ENCODE results near the gene BPIFB2. TPM values are rescaled to one million over a fixed set of nuclear protein-coding genes. Genes with fewer than 3 reads are reported as not detected.

Gene BPIFB2
- total and polyA plus RNA-seq, 7 donors = not detected

DNA sequence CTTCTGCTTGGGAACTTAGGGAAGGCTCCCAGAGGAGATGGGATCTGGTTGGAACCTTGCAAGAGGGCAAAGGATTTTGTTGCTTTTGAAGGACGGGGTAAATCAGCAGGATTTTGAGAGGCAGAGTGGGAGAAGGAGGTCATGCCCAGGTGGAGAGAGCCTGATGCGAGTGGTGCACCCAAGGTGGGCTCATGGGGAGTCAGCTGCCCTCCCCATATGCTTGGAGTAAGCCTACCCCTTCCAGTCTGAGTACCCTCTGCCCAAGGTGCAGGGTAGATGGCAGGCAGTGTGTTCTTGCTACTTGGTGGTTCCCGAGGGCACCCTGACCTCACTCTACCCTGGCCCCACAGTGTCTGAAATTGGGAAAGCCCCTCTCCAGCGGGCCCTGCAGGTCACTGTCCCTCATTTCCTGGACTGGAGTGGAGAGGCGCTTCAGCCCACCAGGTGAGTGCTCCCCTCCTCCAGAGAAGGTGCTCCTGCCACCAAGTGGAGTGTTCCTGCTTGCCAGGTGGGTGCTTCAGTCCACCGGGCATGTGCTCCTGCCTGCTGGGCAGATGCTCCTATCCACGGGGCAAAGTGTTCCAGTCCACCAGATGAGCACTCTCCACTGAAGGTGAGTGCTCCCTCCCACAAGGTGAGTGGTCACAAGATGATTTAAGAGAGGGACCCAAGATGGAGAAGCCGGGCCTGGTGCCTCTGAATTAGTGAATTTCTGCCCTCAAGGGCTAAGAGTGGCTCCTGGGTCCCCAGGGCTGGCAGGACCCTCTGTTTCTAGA is 3.4 kb downstream of the BPIFB2 start:
- intact Hi-C loops (cut with DNase I) = no loop called here
- Histone ChIP-seq H3K4me3 (no peak overlapping the region), H3K9me3 (no peaks in the 10 kb centered on the region), H3K27ac (no peak overlapping the region), H3K27me3 (ENCODE audit: insufficient read depth in 3 of 3, low read length in 2 of 3) (peaks cover 0 to 36% (median 2%) of the 10 kb centered on the region in 3 donors), H3K4me1 (no peaks in the 10 kb centered on the region), H3K36me3 (ENCODE audit: insufficient read depth in 1 of 2, low read depth in 1 of 2) (no peaks in the 10 kb centered on the region)
- ATAC-seq (no peak), DNase-seq (no peak)
- WGBS, 3 donors = 76 to 80% (median 80%) methylated on average over 8 of the region's 8 CpGs
- TF ChIP-seq, protein P1, sequence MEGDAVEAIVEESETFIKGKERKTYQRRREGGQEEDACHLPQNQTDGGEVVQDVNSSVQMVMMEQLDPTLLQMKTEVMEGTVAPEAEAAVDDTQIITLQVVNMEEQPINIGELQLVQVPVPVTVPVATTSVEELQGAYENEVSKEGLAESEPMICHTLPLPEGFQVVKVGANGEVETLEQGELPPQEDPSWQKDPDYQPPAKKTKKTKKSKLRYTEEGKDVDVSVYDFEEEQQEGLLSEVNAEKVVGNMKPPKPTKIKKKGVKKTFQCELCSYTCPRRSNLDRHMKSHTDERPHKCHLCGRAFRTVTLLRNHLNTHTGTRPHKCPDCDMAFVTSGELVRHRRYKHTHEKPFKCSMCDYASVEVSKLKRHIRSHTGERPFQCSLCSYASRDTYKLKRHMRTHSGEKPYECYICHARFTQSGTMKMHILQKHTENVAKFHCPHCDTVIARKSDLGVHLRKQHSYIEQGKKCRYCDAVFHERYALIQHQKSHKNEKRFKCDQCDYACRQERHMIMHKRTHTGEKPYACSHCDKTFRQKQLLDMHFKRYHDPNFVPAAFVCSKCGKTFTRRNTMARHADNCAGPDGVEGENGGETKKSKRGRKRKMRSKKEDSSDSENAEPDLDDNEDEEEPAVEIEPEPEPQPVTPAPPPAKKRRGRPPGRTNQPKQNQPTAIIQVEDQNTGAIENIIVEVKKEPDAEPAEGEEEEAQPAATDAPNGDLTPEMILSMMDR (IDR thresholded peaks at IDR 0.05) = no peak

DNA sequence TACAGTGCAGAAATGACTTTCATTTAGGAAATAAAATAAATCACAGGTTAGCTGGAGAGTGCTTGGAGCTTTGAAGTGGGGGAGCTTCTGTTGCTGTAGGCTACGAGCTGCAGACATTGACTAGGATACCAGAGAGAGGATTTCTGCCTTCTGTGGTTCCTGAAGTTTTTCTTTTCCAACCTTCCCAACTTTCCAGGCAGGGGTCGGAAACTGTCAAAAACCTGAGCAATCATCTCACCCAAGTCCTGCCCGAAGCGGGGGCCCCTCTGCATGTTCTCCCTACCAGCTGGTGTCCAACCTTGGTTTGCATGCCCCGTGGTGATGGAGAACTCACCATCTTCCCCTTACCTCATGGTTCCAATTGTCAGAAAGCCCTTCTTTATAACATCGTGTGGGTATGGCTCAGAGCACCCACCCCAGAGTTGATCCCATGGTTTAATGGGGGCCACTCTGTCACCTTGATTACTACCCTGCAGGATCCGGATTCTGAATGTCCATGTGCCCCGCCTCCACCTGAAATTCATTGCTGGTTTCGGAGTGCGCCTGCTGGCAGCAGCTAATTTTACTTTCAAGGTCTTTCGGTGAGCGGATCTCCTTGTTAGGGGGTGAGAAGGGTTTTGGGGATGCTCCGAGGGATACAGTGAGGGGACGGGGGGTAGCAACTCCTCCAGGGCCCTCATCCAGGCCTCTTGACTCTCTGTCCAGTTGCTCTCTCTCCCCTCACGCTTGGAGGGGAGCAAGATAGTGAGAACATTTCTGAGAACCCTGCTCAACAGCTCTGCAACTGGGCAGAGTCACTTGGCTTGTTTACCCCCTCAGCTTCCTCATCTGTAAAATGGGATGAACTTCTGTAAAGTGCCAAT is 5.1 kb downstream of the BPIFB2 start:
- WGBS, 3 donors = 78 to 85% (median 80%) methylated on average over 15 of the region's 15 CpGs
- H3K4me3 ChIP-seq = no peak overlapping the region
- H3K4me1 ChIP-seq = no peaks in the 10 kb centered on the region
- no peaks in the 10 kb centered on the region for H3K9me3 ChIP-seq
- no peaks in the 10 kb centered on the region for H3K36me3 ChIP-seq (ENCODE audit: insufficient read depth in 1 of 2, low read depth in 1 of 2)
- ATAC-seq (no peak), DNase-seq (no peak)
- no peak overlapping the region for H3K27ac ChIP-seq
- TF ChIP-seq, protein P1 (IDR thresholded peaks at IDR 0.05) = no peak
- intact Hi-C loops (cut with DNase I) = no loop called here
- H3K27me3 ChIP-seq (ENCODE audit: insufficient read depth in 3 of 3, low read length in 2 of 3) = peaks cover 0 to 47% (median 2%) of the 10 kb centered on the region in 3 donors

DNA sequence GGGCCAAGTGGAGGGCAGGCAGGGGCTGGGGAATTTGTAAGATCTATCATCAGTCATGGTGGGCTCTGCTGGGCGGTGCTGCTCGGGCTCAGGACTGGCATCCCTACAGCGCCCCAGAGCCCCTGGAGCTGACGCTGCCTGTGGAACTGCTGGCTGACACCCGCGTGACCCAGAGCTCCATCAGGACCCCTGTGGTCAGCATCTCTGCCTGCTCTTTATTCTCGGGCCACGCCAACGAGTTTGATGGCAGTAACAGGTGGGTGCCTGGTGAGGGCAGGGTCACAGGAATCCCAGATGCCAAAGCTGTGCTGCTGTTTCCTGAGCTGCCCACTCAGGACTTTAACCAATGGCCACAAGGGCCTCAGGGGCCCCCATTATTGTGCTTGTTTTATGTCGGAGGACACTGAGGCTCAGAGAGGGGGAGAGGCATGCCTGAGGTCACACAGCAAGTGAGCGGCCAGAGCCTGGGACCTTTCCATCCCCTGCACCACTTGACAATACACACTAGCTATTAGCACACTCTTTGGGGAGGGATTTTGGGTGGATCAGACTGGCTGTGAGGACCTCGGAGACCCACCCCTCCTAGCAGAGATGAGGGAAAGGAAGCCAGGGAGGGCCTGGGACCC is 6.3 kb downstream of the BPIFB2 start:
- 40 to 42% (median 40%) methylated on average over 12 of the region's 12 CpGs for WGBS, 3 donors
- no peaks in the 10 kb centered on the region for H3K9me3 ChIP-seq
- TF ChIP-seq, protein P1 (IDR thresholded peaks at IDR 0.05) = no peak

DNA sequence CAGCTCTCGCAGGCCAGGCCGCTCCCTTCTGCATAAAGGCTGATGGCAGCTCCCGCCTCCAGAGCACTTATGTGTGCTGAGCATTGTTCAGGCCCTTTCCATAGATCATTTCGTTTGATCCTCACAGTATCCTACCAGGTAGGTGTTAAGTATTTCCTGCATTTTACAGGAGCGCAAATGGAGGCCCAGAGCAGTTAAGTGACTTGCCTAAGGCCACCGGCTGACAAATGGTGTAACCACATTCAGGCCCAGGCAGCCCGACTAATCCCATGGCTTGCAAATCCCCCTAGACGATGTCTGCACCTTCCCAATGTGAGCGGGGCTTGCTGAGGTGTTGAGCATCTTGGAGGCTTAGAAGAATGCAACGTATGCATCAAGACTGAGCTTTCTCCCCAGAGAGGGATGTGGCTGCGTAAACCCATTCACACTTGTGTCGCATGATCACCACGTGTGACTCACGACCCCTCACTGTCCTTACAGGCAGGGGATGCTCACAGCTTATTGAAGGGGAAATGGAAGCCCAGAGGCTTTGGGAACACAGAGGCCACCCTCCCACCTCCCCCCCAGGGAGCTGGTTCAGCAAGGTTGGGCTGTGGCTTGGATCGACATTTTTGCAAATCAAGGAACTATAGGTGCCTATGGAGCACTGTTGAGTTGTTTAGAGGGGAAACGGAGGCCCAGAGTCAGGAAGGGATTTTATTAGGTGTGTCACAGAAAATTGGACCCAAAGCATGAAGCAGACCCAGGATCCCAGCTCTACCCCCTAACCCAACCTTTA is 7.0 kb downstream of the BPIFB2 start:
- TF ChIP-seq, protein P1 (IDR thresholded peaks at IDR 0.05) = no peak
- Histone ChIP-seq H3K27ac (no peak overlapping the region), H3K27me3 (ENCODE audit: insufficient read depth in 3 of 3, low read length in 2 of 3) (peaks cover 0 to 51% (median 2%) of the 10 kb centered on the region in 3 donors), H3K9me3 (no peaks in the 10 kb centered on the region), H3K4me3 (no peak overlapping the region), H3K4me1 (no peaks in the 10 kb centered on the region), H3K36me3 (ENCODE audit: insufficient read depth in 1 of 2, low read depth in 1 of 2) (no peaks in the 10 kb centered on the region)
- DNase-seq = no peak
- 53 to 59% (median 54%) methylated on average over 16 of the region's 16 CpGs for WGBS, 3 donors
- intact Hi-C loops (cut with DNase I) = no loop called here
- no peak for ATAC-seq

More for the DNA sequence above, 6.3 kb downstream of the BPIFB2 start:
- no peak overlapping the region for H3K27ac ChIP-seq
- no peaks in the 10 kb centered on the region for H3K36me3 ChIP-seq (ENCODE audit: insufficient read depth in 1 of 2, low read depth in 1 of 2)
- H3K27me3 ChIP-seq (ENCODE audit: insufficient read depth in 3 of 3, low read length in 2 of 3) = peaks cover 0 to 47% (median 2%) of the 10 kb centered on the region in 3 donors
- DNase-seq (no peak), ATAC-seq (no peak)
- intact Hi-C loops (cut with DNase I) = no loop called here
- no peaks in the 10 kb centered on the region for H3K4me1 ChIP-seq
- H3K4me3 ChIP-seq = no peak overlapping the region
